ENCODE results near the gene OPN3. TPM values are rescaled to one million over a fixed set of nuclear protein-coding genes. Genes with fewer than 3 reads are reported as not detected.

Gene OPN3
- total RNA-seq, 2 donors from 2014 or later, result 6.3 to 9.9 TPM

DNA sequence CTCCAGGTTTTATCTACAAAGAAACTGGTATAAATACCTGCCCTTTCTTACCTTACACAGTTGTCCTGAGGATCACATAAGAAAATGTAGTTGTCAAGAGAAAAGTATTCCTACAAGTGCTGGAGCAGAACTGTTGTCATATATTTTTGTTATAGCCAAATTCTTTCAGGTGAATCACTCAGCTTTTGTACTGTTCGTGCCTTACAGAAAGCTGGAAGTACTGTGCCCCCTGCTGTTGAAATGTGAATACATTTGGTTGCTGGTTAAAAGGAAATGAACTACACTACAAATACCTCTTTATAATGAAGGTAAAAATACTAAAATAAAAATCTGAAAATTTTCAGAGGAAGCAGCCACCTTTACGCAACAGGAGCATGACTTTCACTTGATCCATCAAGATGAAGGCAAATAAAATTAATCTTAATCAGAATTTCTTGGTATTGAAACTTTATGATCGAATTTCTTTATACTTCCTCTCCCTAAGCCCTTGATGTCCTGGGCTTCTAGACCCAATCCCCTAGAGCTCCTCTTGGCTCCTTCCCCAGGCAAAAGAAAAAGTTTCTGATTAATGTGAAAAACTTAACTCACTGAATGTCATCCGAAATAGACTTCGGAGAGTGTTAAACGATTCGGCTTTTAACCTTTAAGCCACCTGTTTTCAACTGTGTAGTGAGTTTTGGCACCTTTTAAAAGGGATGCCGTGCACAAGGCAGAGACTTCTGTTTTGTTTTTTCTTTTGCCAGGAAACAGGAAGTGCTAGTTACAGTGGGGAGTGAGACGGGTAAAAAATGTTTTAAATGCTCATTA lies 12.5 kb downstream of the OPN3 start:
- Histone ChIP-seq H3K9me3 (no peaks in the 10 kb centered on the region), H3K36me3 (no peaks in the 10 kb centered on the region), H3K4me1 (no peaks in the 10 kb centered on the region), H3K4me3 (no peak overlapping the region), H3K27me3 (no peaks in the 10 kb centered on the region), H3K27ac (no peak overlapping the region)
- no peak for DNase-seq (ENCODE audit: low spot score)
- TF ChIP-seq CTCF (IDR thresholded peaks at IDR 0.05), result peak in 1 of 2 donors; percentile 63

- no peak for DNase-seq (ENCODE audit: low spot score)
- no peaks in the 10 kb centered on the region for H3K27me3 ChIP-seq
- no peak overlapping the region for H3K4me3 ChIP-seq
- H3K4me1 ChIP-seq, result no peaks in the 10 kb centered on the region
- H3K27ac ChIP-seq, result no peak overlapping the region
- H3K9me3 ChIP-seq, result no peaks in the 10 kb centered on the region
- TF ChIP-seq CTCF (IDR thresholded peaks at IDR 0.05), result no peak
- no peaks in the 10 kb centered on the region for H3K36me3 ChIP-seq
Measured at GRCh38 chr1:241624935-241625334, 15.2 kb downstream of the OPN3 start.

DNA sequence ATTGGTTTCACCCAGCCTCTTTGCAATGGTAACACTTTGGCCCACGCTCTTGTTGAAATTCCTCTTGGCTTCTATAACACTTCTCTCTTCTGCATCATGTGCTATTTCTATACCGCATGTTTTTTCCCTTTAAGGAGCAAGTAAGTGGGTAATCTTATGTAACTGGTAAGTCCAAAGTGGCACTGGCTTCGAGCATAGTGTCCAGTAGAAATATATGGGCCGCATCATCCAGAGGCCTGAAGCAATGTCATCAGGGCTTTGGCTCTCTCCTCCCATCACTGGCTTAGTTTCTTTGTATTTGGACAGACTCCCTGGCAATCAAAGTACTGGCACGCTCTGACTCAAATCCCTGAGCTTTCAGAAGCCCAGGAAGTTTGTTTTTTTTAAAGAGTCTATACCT lies 17.5 kb downstream of the OPN3 start:
- Histone ChIP-seq H3K4me1 (no peaks in the 10 kb centered on the region), H3K27me3 (no peaks in the 10 kb centered on the region), H3K9me3 (no peaks in the 10 kb centered on the region), H3K36me3 (no peaks in the 10 kb centered on the region), H3K4me3 (no peak overlapping the region), H3K27ac (no peak overlapping the region)
- no peak for DNase-seq (ENCODE audit: low spot score)
- no peak for TF ChIP-seq CTCF (IDR thresholded peaks at IDR 0.05)

GRCh38 chr1:241617426-241617825 lies 22.7 kb downstream of the OPN3 start:
- no peak overlapping the region for H3K27ac ChIP-seq
- no peak for DNase-seq (ENCODE audit: low spot score)
- H3K36me3 ChIP-seq, result no peaks in the 10 kb centered on the region
- H3K27me3 ChIP-seq, result no peaks in the 10 kb centered on the region
- no peaks in the 10 kb centered on the region for H3K4me1 ChIP-seq
- H3K9me3 ChIP-seq, result no peaks in the 10 kb centered on the region
- no peak for TF ChIP-seq CTCF (IDR thresholded peaks at IDR 0.05)
- no peak overlapping the region for H3K4me3 ChIP-seq

- Histone ChIP-seq H3K36me3 (no peaks in the 10 kb centered on the region), H3K4me3 (no peak overlapping the region), H3K9me3 (no peaks in the 10 kb centered on the region), H3K27ac (no peak overlapping the region), H3K27me3 (no peaks in the 10 kb centered on the region), H3K4me1 (peaks cover 0 to 5% of the 10 kb centered on the region in 2 donors)
- DNase-seq (ENCODE audit: low spot score), result no peak
- no peak for TF ChIP-seq CTCF (IDR thresholded peaks at IDR 0.05)
Measured at GRCh38 chr1:241615043-241615974, 24.9 kb downstream of the OPN3 start.

All from right atrium auricular region (tissue), 2 donors.